ENCODE data around the gene SLC46A2. TPM values are rescaled to one million over a fixed set of nuclear protein-coding genes. Genes with fewer than 3 reads are reported as not detected.

SLC46A2 gene
- total RNA-seq, 1 donor from 2014 or later, result not detected

DNA sequence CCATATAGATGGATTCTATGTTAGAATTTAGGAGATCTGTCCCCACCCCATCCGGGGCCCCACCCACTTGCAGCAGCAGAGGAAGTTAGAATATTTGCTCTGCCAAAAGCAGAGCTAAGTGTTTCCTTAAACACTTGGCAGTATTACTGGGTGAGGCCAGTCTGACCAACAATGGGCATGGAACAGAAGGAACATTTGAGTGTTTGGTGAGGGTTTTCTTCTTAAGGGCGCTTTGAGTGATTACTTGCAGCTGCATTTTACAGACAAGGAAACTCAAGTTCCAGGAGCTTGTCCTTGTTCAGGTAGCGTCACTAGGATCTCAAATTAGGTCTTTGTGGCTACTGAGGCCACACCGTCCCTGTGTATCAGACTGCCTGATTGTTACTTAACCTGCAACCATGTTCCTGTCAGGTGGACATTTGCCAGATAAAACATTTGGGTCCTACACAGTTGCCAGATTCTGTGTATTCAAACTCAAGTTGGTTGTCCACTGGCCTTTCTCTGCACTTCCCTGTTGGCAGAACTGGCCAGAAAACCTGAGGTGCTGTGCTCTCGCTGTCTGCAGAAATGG lies 59.3 kb downstream of the SLC46A2 start:
- Histone ChIP-seq H3K36me3 (ENCODE audit: insufficient read depth, low read length) (peaks cover 2% of the 10 kb centered on the region), H2AFZ (ENCODE audit: low read depth, low read length) (no peak overlapping the region), H4K20me1 (ENCODE audit: insufficient read depth, low read length) (no peaks in the 10 kb centered on the region), H3K4me1 (ENCODE audit: insufficient read depth, low read length) (no peaks in the 10 kb centered on the region), H3K9ac (ENCODE audit: low read length) (no peak overlapping the region), H3K4me2 (ENCODE audit: low read length) (no peak overlapping the region), H3K27ac (ENCODE audit: low read depth, low read length) (no peak overlapping the region), H3K9me3 (ENCODE audit: insufficient read depth, low read depth, low read length) (no peaks in the 10 kb centered on the region), H3K4me3 (ENCODE audit: insufficient read depth, low read depth, low read length) (no peak overlapping the region), H3K79me2 (ENCODE audit: insufficient read depth, low read length) (no peaks in the 10 kb centered on the region), H3K27me3 (ENCODE audit: insufficient read depth, low read length) (no peaks in the 10 kb centered on the region)
- H3K4me1 Mint-ChIP-seq (ENCODE audit: low read depth, unreplicated experiment), result no peaks in the 10 kb centered on the region
- peaks cover 7% of the 10 kb centered on the region for H3K36me3 Mint-ChIP-seq (ENCODE audit: low read depth, unreplicated experiment)
- DNase-seq (ENCODE audit: low read depth) (no peak), FAIRE-seq (no peak)
- no peaks in the 10 kb centered on the region for H3K27me3 Mint-ChIP-seq (ENCODE audit: low read depth, unreplicated experiment)
- H3K9me3 Mint-ChIP-seq (ENCODE audit: unreplicated experiment), result no peaks in the 10 kb centered on the region
- no peak overlapping the region for H3K27ac Mint-ChIP-seq (ENCODE audit: unreplicated experiment)
- TF ChIP-seq EZH2 (IDR thresholded peaks at IDR 0.05; ENCODE audit: insufficient read depth, low read length), result no peak
- TF ChIP-seq, protein P1, sequence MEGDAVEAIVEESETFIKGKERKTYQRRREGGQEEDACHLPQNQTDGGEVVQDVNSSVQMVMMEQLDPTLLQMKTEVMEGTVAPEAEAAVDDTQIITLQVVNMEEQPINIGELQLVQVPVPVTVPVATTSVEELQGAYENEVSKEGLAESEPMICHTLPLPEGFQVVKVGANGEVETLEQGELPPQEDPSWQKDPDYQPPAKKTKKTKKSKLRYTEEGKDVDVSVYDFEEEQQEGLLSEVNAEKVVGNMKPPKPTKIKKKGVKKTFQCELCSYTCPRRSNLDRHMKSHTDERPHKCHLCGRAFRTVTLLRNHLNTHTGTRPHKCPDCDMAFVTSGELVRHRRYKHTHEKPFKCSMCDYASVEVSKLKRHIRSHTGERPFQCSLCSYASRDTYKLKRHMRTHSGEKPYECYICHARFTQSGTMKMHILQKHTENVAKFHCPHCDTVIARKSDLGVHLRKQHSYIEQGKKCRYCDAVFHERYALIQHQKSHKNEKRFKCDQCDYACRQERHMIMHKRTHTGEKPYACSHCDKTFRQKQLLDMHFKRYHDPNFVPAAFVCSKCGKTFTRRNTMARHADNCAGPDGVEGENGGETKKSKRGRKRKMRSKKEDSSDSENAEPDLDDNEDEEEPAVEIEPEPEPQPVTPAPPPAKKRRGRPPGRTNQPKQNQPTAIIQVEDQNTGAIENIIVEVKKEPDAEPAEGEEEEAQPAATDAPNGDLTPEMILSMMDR (IDR thresholded peaks at IDR 0.05; ENCODE audit: insufficient read depth, low read depth, low read length), result no peak
- no peak overlapping the region for H3K4me3 Mint-ChIP-seq (ENCODE audit: unreplicated experiment)

Other genes with a start within 250 kb of the SLC46A2 start
- gene INIP, start 172.8 kb downstream of the SLC46A2 start, total RNA-seq, result 22.0 and 23.1 TPM in 2 replicates
- 12.8 and 14.4 TPM in 2 replicates for gene SNX30, start 140.1 kb downstream of the SLC46A2 start, total RNA-seq
- gene ZNF883, start 121.3 kb upstream of the SLC46A2 start, total RNA-seq, result 1.3 and 1.9 TPM in 2 replicates
- gene ZFP37, start 165.8 kb upstream of the SLC46A2 start, total RNA-seq, result 1.5 and 2.1 TPM in 2 replicates